Measurements from ENCODE around the gene LRRC7.

The LRRC7 gene

DNA sequence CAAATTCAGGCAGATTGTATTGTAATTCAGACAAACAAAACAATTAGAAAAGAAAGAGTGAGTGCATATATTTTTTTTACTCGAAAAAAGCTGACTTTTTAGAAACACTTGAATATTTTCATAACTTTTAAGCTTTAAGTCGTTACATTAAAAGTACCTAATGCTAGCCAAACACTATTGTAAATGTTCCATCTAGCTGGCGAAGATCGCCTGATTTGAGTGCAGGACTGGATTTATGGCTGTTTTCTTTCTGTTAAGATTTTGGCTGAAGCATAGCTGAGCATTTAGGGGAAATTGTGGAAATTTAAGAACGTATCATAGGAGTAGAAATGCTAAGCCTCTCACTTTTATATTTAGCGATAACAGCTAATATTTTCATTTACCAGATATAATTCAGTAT is 24.6 kb downstream of the LRRC7 start:
- DNase-seq, result no peak

DNA sequence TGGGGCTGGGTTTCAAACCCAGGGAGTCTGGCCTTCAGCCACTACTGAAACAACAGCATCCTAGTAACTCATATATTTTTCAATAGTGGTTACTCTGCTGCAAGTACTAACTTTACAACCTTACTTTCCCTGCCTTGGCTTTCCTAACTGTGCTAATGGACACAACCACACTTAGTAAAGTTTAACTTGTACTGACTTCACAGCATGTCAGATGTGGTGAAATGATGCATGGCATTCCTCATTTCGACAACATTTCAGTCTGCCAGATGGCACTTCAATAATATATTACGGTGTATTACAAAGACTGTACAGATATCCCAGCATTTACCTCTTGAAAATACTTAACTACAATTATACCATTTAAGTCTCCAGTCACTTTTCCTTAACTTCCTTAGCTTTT is 27.8 kb downstream of the LRRC7 start:
- no peak for DNase-seq

DNA sequence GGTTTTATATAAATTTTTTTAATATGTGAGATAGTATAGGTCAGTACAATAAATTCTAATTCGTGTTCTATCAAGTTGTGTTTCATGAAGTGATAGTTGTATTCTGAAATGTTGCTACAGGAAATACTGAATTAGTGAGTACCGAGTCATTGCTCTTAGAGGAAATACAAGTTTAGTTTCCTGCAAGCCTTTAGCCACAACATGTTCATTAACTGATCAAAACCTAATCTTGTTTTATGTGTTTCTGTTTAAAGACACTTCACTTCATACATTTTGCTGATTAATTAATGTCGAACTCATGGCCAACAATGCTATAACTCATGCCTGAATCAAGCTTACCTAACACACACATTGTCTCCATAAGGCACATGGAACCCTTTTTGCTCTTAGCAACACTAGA is 43.6 kb downstream of the LRRC7 start:
- DNase-seq, result no peak

DNA sequence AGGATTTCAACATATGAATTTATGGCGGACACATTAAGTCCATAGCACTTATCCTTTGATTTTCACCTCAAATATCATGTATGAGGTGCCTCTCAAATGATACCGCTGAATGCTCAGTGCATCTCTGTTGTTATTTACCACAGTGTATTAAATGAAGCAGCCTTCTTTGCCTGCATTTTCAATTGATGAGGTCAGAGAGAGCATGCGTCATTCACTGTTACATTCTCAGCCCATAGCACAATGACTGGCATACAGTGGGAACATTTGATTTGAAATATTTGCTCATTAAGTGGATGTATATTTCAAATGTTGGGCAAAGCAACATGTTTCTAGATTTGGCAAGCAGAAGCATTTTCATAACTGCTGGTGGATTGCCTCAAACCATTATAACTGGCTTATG is 45.7 kb downstream of the LRRC7 start:
- no peak for DNase-seq

DNA sequence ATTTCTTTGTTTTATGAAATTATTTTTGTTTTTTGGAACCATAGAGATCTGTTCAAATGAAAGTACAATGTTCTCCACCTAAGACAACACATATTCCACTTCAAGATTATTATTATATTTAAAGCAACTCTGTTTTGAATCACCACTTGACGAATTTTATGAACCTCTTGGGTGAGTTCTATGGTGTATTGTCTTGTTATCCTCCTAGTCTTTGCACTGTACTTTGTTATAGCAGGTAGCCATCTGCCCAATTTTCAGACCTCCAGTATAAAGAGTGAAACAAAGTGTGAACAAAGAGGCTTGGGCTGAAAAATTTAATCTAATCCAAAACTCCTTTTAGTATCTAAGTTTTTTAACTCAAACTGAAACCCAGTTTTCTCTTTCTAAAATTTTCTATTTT is 71.0 kb downstream of the LRRC7 start:
- no peak for DNase-seq

DNA sequence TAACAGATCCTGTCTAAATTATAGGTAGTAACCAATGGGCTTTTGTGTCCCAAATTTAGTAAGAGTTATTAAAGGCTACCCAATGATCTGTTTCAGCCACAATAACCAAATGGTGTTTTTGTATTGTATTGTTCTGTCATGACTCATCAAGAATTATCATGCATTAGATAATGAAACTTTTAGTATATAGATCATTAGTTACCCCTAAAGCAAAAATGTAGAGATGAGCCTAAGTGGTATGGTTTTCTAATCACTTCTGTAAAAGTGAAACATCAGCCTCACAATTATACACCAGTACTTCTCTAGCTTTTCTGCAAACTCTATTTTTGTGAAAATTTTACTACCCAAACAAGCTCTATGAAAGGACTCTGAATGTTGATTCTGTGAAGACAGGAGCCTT is 71.4 kb downstream of the LRRC7 start:
- DNase-seq, result no peak

DNA sequence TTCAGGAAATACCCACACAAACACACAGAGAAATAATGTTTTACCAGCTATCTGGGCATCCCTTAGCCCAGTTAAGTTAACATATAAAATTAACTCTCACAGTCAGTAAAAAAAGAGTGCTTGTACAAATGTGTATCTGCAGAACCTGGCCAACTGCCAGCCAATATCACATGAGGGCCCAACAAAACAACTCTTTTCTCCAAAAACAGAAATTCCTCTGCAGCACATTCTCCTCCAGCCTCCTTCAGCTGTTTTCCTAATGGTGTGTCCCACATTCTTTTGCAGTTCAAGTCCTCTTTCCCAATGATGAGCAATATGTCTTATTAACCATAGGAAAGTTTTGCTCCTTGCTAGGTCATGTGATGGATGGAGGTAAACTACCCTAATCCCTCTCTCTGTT is 75.5 kb downstream of the LRRC7 start:
- DNase-seq, result no peak

DNA sequence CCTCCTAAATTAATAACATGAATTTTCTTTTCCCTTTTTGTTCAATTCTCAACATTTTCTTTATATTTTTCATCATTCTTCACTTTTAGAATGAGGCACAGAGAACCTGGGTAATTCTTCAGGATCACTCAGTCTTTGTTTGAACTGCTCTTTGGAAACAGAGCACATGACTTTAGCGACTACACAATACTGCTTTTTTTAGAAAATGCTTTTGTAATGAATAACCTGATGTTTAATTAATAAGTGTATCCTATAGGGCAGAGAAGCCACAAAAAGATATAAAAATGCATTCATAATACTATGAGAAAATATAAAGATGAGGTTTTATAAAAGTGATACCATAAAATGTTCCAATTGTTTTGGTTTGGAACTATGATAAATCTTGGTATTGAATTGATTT is 77.8 kb downstream of the LRRC7 start:
- no peak for DNase-seq

DNA sequence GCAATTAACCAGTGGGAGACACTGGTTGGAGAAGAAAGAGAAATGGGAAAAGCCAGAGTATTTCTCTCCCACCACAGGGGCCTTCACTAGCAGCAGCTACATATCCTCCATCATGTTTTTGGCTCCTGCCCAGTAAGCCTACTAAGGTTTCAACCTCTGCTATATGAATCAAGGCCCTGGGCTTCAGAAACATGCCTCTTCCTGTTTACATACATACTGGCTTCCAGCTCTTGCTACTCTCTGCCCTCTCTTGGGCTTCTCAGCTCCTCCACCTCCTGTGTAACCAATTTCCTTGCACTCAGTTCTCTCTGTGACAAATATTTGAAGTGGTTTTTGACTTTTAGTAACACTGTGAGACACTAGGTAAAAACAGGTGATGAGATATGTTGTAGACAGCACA is 80.8 kb downstream of the LRRC7 start:
- no peak for DNase-seq

DNA sequence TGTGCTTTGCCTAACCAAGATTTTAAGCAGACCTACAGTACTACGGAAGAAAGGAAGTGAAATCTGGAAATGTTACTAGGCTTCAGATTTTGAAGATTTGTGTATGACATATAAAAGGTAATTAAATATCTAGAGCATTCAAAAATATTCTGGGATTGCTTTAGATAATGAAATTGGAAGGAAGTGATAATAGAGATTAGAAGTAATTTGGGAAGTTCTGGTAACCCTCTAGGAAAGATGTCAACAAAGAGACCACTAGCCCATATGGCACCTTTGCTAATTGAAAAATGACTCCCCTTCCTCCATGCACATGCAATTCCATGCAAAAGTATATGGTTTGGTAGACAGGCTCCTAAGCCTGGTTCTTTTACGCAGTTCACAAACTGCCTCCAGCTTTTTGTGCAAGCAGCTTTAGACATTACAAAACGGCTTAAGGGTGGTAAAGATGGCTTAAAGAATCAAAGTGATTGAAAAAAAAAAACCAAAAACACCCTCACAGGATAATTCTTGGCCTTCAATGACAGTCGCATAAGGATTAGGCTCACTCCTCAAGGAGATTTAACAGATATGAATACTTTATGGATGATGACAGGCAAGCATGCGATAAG is 81.8 kb downstream of the LRRC7 start:
- no peak for DNase-seq

DNA sequence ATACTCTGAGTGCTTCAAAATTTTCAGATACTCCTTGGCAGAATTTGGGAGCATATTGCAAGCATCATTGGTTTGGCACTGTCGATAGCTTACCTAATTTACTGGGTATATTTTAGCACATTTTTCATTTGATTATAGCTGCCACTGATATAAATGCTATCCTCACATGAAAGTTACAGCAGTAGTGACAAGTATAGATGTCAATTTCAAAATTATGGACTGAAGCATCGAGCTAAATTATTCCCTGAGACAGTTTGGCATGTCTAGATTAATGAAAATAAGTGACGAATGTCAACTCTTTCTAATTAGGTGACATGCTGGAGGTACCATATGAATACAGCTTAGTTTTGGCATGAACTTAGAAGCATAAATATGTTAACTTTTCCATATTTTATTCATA is 83.1 kb downstream of the LRRC7 start:
- DNase-seq, result no peak

DNA sequence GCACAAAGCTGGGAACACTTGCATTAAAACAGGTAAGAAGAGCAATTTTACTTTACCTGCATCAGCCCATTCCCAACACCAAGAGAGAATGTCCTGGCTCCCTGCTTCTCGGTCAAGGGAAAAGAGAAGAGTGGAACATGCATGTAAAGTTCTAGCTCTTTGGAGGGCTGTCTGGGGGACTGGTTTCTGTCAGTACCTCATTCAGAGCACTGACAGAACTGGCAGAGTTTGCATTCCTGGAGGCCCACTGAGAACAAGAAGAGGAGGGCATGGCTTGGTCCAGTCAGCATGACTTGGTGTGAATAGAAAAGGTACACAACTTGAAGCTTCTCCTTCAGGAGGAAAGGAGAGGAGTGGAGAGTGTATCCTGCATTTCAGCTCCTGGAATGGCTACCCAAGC is 83.9 kb downstream of the LRRC7 start:
- no peak for DNase-seq

DNA sequence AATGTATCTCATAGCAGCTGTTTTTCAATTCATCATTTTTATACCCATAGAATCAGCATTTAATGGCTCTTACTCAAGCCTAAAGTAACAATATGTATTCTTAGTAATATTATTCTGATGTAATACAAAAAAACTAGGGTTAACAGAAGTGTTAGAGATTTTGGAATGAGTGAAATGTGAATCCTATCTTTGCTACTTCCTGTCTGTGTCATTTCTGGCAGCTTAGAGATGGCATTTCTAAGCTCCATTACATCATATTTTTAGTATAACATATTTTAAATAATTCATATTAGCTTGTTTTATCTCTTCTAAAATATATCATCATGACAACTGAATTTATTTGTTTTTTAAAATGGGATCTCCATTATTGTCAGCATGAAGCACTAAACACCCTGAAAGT is 90.2 kb downstream of the LRRC7 start:
- no peak for DNase-seq

DNA sequence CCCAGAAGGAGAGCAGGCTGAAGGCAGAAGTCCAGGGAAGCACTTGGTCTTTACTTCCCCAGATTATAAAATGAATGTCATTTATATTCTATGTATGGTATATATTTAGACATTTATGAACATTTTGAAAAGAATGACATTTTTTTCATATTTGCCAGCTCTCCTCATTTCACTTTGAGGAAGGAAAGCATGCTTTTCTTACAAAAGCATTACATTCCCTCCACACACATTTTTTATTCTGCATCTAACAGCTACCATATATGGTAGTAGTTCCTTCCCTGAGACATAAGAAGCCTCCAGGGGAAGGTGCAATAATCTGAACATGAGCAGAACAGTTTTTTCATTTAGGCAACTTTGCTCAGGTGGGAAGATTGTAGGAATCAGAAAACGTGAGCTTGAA is 94.0 kb downstream of the LRRC7 start:
- DNase-seq, result no peak

DNA sequence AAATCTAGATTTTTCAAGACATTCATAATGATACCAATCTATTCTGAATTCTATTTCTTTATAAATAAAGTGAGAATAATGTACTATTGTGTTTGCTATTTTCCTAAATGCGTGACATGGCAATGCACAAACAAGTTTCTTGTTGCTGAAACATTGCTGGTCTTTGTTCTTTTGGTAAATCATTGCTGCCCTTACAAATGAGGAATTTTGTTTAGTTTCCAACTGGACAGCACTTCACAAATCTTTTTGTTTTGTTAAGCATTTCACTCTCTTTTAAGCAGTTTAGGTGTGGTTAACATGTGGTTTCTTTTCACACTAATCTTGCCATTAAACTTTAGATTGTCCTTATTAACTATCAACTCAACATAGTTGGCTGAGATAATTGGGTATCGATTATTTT is 94.6 kb downstream of the LRRC7 start:
- DNase-seq, result no peak

DNA sequence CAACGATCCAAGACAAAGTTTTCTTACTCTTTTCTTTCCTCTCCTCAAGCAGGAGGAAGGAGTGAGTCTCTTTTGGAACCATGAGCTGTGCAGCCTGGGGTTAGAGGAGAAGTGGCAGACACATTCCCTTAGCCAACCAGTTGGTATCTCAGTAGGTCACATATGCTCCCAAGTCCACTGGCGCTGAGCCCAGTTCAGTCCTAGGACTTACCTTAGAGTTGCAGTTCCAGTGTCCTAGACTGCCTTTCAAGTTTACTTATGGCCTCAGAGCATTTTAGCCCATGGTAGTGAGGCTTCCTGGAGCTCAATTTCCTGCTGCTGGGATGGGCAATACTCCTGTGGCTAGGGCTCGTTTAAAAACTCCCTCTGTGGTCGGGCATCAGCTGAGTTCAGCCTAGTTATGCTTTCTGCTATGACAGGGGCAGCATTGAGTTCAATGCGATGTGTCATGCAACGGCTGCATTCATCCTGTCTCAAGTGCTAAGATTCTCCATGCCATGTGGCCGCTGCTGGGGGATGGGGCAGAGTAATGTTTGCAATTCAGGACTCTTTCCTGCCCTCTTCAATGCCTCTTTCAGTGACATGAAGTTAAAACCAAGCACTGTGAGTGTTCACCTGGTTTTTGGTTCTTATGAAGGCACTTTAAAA is 103.8 kb downstream of the LRRC7 start:
- no peak for DNase-seq

DNA sequence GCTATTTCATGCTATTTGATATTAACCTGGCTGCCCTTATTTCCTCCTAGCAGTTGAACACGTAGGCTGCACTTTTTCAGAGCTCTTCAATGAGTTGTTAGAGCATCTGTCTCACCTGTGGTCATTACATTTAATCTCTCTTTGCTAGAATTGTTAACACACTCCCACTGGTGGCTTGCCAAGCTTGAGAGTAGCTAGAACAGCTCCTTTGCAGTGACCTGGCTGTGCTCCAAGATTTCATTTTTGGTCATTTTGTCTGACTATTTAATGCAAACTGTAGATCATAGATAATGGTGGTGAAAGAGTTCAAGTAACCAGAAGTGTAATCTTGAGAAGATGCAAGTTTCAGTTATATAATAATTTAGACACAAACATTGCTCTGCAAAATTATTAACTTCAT is 105.6 kb downstream of the LRRC7 start:
- DNase-seq, result no peak

DNA sequence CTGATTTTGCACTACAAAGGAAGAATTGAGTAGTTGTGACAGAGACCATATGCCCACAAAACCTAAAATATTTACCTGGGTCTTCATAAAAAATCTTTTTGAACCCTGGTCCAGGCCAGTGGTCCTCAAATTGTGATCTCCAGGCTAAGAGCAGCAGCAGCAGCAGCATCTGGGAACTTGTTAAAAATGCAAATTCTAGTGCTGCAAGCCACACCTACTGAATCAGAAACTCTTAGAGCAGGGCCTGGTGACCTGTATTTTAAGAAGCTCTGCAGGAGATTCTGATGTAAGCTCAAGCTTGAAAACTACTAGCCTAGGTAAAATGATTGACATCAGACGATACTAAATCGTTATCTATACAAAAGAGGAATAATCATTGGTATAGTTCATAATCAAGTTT is 112.2 kb downstream of the LRRC7 start:
- DNase-seq, result no peak

DNA sequence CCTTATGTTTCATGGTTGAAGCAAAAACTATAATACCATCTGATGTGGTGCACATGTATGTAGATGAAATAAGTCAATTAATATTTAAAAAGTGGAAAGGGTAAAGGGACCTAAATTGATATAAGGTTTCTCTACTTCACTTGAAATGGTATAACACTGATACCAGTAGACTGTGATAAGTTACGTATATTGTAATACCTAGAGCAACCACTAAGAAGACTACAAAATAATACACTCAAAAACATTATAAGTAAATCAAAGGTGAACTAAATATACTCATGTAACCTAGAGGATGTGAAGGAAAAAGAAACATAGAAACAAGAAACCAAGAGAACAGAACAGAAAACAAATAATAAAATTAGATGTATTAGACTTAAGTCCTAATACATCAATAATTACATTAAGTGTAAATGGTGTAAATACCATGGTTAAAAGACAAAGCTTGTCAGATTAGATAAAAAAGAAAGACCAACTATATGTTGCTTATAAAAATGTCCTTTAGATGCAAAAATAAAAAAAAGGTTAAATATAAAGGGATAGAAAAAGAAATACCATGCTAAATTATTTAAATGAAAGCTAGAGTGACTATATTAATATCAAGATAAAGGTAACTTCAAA is 118.8 kb downstream of the LRRC7 start:
- no peak for DNase-seq

DNA sequence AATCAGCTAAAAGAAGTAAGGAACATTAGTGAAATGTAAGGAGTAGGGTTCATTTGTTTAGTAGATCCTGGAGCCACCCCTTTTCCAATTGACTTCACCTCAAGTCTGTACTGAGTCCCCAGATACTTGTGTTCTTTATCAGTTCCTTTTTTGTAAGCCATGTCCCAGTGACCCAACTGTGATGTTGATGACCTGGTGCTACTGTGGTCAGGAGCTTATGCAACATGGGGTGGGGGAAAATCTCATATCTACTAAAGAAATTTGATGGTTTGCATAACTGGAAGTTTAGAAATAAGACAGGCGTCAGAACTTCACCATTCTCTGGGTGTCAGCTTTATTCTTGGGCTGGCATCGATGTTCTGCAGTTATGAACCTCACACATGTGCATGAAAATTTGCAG is 120.5 kb downstream of the LRRC7 start:
- DNase-seq, result no peak

DNA sequence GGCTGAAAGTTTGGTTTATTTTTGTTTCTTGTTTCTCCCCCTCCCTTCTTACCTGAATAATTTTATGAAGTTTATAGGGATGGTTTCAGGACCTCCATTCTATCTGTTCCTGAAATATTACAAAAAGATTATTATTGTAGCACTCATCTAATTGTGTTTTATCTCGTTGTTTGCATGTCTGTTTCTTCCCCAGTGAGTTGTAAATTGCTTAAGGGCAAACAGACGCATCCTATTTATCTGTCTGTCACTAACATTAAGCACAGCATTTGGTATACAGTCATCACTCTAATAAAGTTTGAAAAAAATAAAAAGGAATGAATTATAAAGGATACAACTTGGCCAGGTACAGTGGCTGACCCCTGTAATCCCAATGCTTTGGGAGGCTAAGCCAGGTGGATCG is 123.5 kb downstream of the LRRC7 start:
- DNase-seq, result no peak

DNA sequence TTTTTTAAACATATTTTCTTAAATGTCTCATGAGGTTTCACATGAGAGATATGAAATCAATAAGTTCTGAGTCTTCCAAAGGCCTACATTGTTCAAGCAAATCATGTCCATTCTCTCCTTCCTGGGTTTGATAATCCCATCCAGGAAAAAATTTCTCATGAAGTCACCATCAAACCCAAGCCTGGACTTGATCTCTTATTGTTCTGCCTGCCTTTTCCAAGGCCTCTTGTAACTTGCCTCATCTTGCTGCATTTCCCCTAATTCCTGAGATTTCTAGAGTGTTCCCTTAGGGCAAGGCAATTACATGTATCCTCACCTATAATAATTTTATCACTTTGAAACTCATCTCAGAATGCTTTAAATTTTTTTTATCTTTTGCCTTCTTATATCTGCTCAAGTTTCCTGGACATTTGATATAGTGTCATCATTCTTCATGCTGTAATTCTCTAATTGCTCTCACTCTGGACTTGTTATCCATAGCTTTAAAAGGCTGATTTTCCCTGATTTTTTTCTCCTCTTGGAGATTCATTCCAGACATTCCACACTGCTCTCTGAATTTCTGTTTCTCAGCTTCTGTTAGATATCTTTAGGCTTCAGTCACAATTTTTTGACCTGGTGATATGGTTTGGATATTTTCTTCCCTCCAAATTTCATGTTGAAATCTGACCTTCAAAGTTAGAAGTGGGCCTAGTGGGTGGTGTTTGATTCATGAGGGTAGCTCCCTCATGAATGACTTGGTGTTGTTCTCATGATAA is 126.4 kb downstream of the LRRC7 start:
- no peak for DNase-seq

DNA sequence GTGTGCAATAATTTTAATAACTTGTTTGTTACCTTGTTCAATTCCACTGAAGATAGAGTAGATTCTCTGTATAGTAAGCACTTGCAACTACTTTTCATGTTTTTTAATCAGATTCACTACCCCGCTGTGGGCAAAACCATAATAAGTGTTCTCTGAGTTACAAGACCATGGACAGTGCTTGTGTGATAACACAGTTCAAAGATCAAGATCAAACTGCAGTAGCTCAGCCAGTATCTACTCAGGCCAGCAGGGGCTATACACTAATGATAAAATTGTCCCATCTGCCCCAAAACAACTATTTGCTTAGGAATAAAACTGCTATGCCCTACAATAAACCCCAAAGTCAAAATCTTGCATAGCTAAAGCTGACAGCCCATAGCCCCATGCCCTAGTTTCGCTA is 129.6 kb downstream of the LRRC7 start:
- no peak for DNase-seq

DNA sequence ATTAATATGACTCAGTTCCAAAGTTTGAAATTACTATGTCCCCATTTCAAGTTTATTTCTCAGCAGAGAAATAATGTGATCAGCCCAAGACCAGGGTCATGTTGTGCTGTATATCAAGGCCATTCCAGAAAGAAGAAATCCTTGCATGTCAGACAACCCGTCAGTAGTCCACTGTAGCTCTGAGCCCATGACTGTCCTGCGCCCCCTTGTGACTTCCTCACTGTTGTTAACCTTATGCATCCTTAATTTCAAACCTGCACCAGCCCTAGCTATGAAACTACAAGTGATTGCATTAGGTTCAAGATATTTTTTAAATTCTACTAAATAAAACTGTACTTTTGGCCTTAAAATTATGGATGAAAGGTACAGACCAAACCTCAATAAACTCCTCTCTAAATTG is 133.0 kb downstream of the LRRC7 start:
- DNase-seq, result no peak

Measured in NCI-H1048 (cell line).